Omental fat pad (tissue), 4 donors: Measurements from ENCODE around the gene BICD1. TPM values are rescaled to one million over a fixed set of nuclear protein-coding genes. Genes with fewer than 3 reads are reported as not detected.

Source experiments
- ATAC-seq: fragments of 150-250 bp; one replicate; pipeline ENCODE4 v1.9.1; 2016; ENCODE audit warnings: mild to moderate bottlenecking, moderate library complexity; ENCODE audit not compliant: low FRiP score
- DNase-seq: peaks from one replicate; pipeline ENCODE4 v3.0.0-alpha.2; 2019; ENCODE audit warnings: low spot score
- total RNA-seq, 4 donors: library from RNA; depleted of rRNA; stranded (reverse); fragments of >200 nt; gene quantifications; one replicate each; pipeline ENCODE4 v1.1.0, GENCODE V29; 2016
- TF ChIP-seq, protein P1 (sequence below), 3 donors: fragments of 450-650 bp; IDR thresholded peaks; one replicate each; pipeline ENCODE4 v1.5.1; 2016 to 2017; ENCODE audit warnings: antibody characterized with exemption in 3 of 3, mild to moderate bottlenecking in 3 of 3, moderate library complexity in 2 of 3

BICD1 gene
- total RNA-seq = 10 to 100 TPM in 1 of 4 donors, 1 to 10 TPM in 3; 8.0 to 19.2 (median 9.1) TPM

GRCh38 chr12:32106517-32107358 lies at the start of gene BICD1:
Gene BICD1 (plus strand): TSS chr12:32106847. CDS start chr12:32107332, 485 bp downstream.
- TF ChIP-seq, protein P1, sequence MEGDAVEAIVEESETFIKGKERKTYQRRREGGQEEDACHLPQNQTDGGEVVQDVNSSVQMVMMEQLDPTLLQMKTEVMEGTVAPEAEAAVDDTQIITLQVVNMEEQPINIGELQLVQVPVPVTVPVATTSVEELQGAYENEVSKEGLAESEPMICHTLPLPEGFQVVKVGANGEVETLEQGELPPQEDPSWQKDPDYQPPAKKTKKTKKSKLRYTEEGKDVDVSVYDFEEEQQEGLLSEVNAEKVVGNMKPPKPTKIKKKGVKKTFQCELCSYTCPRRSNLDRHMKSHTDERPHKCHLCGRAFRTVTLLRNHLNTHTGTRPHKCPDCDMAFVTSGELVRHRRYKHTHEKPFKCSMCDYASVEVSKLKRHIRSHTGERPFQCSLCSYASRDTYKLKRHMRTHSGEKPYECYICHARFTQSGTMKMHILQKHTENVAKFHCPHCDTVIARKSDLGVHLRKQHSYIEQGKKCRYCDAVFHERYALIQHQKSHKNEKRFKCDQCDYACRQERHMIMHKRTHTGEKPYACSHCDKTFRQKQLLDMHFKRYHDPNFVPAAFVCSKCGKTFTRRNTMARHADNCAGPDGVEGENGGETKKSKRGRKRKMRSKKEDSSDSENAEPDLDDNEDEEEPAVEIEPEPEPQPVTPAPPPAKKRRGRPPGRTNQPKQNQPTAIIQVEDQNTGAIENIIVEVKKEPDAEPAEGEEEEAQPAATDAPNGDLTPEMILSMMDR (IDR thresholded peaks at IDR 0.05) = no peak
- ATAC-seq (peak; percentile 88), DNase-seq (peak; percentile 50)

DNA sequence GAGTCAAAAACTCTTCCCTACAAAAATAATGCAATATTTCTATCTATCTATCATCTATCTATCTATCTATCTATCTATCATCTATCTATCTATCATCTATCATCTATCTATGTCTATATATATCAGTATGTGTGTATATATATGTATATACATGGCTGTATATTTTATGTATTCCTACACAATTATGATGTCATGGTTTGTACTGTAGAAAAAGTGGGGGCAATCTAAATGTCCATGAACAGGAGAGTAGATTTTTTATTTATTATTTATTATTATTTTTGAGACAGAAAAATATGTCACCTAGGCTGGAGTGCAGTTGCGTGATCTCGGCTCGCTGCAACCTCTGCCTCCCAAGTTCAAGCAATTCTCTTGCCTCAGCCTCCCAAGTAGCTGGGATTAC lies 45.6 kb upstream of the BICD1 start:
- no peak for DNase-seq
- no peak for ATAC-seq
- TF ChIP-seq, protein P1 (IDR thresholded peaks at IDR 0.05) = no peak

GRCh38 chr12:32062881-32063280 lies 43.8 kb upstream of the BICD1 start:
- DNase-seq = no peak
- TF ChIP-seq, protein P1 (IDR thresholded peaks at IDR 0.05) = no peak
- no peak for ATAC-seq

DNA sequence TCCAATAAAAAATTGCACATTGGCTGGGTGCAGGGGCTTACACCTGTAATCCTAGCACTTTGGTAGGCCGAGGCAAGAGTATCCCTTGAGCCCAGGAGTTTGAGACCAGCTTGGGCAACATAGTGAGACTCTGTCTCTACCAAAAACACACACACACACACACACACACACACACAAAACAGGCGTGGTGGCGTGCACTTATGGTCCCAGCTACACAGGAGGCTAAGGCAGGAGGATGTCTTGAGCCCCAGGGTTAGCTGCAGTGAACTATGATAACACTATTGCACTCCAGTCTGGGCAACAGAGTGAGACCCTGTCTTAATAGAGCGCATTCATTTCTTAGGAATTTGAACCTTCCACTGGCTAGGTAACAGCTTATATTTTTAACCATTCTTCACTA lies 42.9 kb upstream of the BICD1 start:
- ATAC-seq = no peak
- DNase-seq = no peak
- TF ChIP-seq, protein P1 (IDR thresholded peaks at IDR 0.05) = no peak

GRCh38 chr12:32066206-32066605 lies 40.4 kb upstream of the BICD1 start:
- TF ChIP-seq, protein P1 (IDR thresholded peaks at IDR 0.05) = no peak
- ATAC-seq (no peak), DNase-seq (no peak)

DNA sequence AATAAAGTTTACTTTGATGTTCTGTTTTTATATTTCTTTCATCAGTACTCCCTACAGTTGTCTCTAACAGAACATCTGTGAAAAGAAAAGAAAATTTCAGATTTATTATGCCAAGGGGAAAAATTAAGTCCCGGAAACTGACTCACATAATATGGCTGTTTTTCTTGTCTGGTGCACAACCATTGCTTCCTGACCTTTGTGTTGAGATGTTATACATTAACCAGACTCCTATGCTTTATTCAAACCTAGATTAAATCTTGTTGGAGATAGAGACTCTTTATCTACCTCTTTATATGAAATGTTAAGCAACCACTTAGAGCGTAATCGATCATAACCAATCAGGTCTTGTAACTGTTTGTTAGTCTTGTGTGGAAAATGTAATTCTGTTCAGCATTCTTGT lies 37.6 kb upstream of the BICD1 start:
- no peak for DNase-seq
- TF ChIP-seq, protein P1 (IDR thresholded peaks at IDR 0.05) = no peak
- no peak for ATAC-seq

DNA sequence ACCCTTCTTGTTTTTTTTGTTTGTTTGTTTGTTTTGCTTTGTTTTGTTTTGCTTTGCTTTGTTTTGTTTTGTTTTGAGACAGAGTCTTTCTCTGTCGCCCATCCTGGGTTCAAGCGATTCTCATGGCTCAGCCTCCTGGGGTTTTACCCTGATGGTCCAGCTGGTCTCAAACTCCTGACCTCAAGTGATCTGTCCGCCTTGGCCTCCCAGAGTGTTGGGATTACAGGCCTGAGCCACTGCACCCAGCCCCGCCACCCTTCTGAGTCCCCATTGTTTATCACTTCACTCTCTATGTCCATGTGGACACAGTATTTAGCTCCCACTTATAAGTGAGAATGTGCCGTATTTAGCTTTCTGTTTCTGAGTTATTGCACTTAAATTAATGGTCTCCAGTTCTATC lies 36.9 kb upstream of the BICD1 start:
- TF ChIP-seq, protein P1 (IDR thresholded peaks at IDR 0.05) = no peak
- ATAC-seq = no peak

More for the DNA sequence above, 36.9 kb upstream of the BICD1 start:
- DNase-seq = no peak
